Fibroblast of skin of right biceps (primary cell): Measurements from ENCODE around the gene ATG10.
A peak's percentile ranks its signal among the peaks of the same experiment; 100 is the strongest.
"Not testable (repeated sequence)": the region's sequence is repeated elsewhere in the genome, so short reads cannot be mapped to it uniquely, and the experiment has no call there.

Source experiments
- DNase-seq: peaks from one replicate; pipeline ENCODE4 v3.0.0-alpha.2; 2013

The ATG10 gene

GRCh38 chr5:82058710-82059109 lies 86.9 kb downstream of the ATG10 start:
- peak; percentile 3 for DNase-seq

- DNase-seq, result no peak
These were observed 95.0 kb downstream of the ATG10 start for GRCh38 chr5:82066791-82067190.

- not testable (repeated sequence) for DNase-seq
These were observed 96.2 kb downstream of the ATG10 start for GRCh38 chr5:82068042-82068441.

GRCh38 chr5:82068723-82069122 lies 96.9 kb downstream of the ATG10 start:
- DNase-seq, result no peak

- no peak for DNase-seq
These were observed 100.3 kb downstream of the ATG10 start for GRCh38 chr5:82072138-82072537.

- DNase-seq, result no peak
These were observed 101.4 kb downstream of the ATG10 start for GRCh38 chr5:82073179-82073578.

GRCh38 chr5:82074950-82075349 lies 103.1 kb downstream of the ATG10 start:
- no peak for DNase-seq

- DNase-seq, result no peak
These were observed 105.7 kb downstream of the ATG10 start for GRCh38 chr5:82077496-82077895.

- no peak for DNase-seq
These were observed 119.8 kb downstream of the ATG10 start for GRCh38 chr5:82091617-82092016.

- DNase-seq, result no peak
These were observed 123.7 kb downstream of the ATG10 start for GRCh38 chr5:82095536-82095935.

- DNase-seq, result no peak
These were observed 124.4 kb downstream of the ATG10 start for GRCh38 chr5:82096249-82096648.

- peak; percentile 14 for DNase-seq
These were observed 128.7 kb downstream of the ATG10 start for GRCh38 chr5:82100303-82101077.

GRCh38 chr5:82104872-82105271 lies 133.0 kb downstream of the ATG10 start:
- DNase-seq, result no peak

- no peak for DNase-seq
These were observed 133.6 kb downstream of the ATG10 start for GRCh38 chr5:82105457-82105856.

GRCh38 chr5:82106207-82106606 lies 134.4 kb downstream of the ATG10 start:
- DNase-seq, result no peak

GRCh38 chr5:82106756-82107155 lies 134.9 kb downstream of the ATG10 start:
- DNase-seq, result no peak

- DNase-seq, result no peak
These were observed 135.4 kb downstream of the ATG10 start for GRCh38 chr5:82107267-82107666.

GRCh38 chr5:82109013-82109412 lies 137.2 kb downstream of the ATG10 start:
- DNase-seq, result no peak

- not testable (repeated sequence) for DNase-seq
These were observed 138.1 kb downstream of the ATG10 start for GRCh38 chr5:82109915-82110314.

- DNase-seq, result peak; percentile 38
These were observed 139.4 kb downstream of the ATG10 start for GRCh38 chr5:82111191-82111590.

GRCh38 chr5:82115858-82116257 lies 144.0 kb downstream of the ATG10 start:
- no peak for DNase-seq

- no peak for DNase-seq
These were observed 148.1 kb downstream of the ATG10 start for GRCh38 chr5:82119889-82120288.

- DNase-seq, result no peak
These were observed 158.0 kb downstream of the ATG10 start for GRCh38 chr5:82129723-82130285.

GRCh38 chr5:82130602-82131001 lies 158.8 kb downstream of the ATG10 start:
- DNase-seq, result no peak

GRCh38 chr5:82137205-82137604 lies 165.4 kb downstream of the ATG10 start:
- DNase-seq, result no peak
